ENCODE measurements around the gene FSTL5. TPM values are rescaled to one million over a fixed set of nuclear protein-coding genes. Genes with fewer than 3 reads are reported as not detected.
"Not testable (repeated sequence)": the region's sequence is repeated elsewhere in the genome, so short reads cannot be mapped to it uniquely, and the experiment has no call there.

FSTL5 gene
- total and polyA plus RNA-seq, 2 of the 13 experiments (the other 11 are each of a cell fraction or from before 2014, with no cell fraction given): 0.03 to 0.07 TPM

- no peak for TF ChIP-seq AHDC1 (CRISPR knock-in tag; IDR thresholded peaks at IDR 0.05; ENCODE audit: borderline replicate concordance)
- no peak for TF ChIP-seq E2F5 (CRISPR knock-in tag; conservative IDR thresholded peaks at IDR 0.05)
- no peak for TF ChIP-seq CC2D1A (CRISPR knock-in tag; IDR thresholded peaks at IDR 0.05)
- TF ChIP-seq, protein P1, sequence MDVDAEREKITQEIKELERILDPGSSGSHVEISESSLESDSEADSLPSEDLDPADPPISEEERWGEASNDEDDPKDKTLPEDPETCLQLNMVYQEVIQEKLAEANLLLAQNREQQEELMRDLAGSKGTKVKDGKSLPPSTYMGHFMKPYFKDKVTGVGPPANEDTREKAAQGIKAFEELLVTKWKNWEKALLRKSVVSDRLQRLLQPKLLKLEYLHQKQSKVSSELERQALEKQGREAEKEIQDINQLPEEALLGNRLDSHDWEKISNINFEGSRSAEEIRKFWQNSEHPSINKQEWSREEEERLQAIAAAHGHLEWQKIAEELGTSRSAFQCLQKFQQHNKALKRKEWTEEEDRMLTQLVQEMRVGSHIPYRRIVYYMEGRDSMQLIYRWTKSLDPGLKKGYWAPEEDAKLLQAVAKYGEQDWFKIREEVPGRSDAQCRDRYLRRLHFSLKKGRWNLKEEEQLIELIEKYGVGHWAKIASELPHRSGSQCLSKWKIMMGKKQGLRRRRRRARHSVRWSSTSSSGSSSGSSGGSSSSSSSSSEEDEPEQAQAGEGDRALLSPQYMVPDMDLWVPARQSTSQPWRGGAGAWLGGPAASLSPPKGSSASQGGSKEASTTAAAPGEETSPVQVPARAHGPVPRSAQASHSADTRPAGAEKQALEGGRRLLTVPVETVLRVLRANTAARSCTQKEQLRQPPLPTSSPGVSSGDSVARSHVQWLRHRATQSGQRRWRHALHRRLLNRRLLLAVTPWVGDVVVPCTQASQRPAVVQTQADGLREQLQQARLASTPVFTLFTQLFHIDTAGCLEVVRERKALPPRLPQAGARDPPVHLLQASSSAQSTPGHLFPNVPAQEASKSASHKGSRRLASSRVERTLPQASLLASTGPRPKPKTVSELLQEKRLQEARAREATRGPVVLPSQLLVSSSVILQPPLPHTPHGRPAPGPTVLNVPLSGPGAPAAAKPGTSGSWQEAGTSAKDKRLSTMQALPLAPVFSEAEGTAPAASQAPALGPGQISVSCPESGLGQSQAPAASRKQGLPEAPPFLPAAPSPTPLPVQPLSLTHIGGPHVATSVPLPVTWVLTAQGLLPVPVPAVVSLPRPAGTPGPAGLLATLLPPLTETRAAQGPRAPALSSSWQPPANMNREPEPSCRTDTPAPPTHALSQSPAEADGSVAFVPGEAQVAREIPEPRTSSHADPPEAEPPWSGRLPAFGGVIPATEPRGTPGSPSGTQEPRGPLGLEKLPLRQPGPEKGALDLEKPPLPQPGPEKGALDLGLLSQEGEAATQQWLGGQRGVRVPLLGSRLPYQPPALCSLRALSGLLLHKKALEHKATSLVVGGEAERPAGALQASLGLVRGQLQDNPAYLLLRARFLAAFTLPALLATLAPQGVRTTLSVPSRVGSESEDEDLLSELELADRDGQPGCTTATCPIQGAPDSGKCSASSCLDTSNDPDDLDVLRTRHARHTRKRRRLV (CRISPR knock-in tag; IDR thresholded peaks at IDR 0.05): no peak
- TF ChIP-seq ZC3H4 (CRISPR knock-in tag; IDR thresholded peaks at IDR 0.05; ENCODE audit: borderline replicate concordance): no peak
- TF ChIP-seq ZNF776 (CRISPR knock-in tag; IDR thresholded peaks at IDR 0.05): no peak
- no peak for TF ChIP-seq GATAD1 (CRISPR knock-in tag; IDR thresholded peaks at IDR 0.05)
- no peak for TF ChIP-seq JUND (CRISPR knock-in tag; IDR thresholded peaks at IDR 0.05)
These were observed 59.2 kb downstream of the FSTL5 start (continued) for GRCh38 chr4:162104459-162105124.

DNA sequence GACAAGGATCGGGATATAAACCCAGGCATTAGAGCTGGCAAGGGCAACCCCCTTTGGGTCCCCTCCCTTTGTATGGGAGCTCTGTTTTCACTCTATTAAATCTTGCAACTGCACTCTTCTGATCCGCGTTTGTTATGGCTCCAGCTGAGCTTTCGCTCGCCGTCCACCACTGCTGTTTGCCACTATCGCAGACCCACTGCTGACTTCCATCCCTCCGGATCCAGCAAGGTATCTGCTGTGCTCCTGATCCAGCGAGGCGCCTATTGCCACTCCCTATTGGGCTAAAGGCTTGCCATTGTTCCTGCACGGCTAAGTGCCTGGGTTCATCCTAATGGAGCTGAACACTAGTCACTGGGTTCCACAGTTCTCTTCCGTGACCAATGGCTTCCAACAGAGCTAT, 59.9 kb downstream of the FSTL5 start:
- CTCF ChIA-PET (ENCODE audit: low intra/inter-chr PET ratio, low total read pairs); in situ Hi-C loops (cut with HindIII; ENCODE audit: extremely low pct_ligation_motif_present, low pct_unique_long_range_greater_than_20kb); H3K4me1 ChIP-seq (ENCODE audit: insufficient read depth, low read length); H3K4me3 ChIP-seq (replicated peaks in 1 of 3; ENCODE audit: insufficient read depth in 1 of 3, low read depth in 2 of 3, low read length in 3 of 3); H3K36me3 ChIP-seq (replicated peaks in 1 of 2; ENCODE audit: control insufficient read depth in 1 of 2, insufficient read depth in 2 of 2, low read length in 2 of 2); intact Hi-C loops (cut with micrococcal nuclease; ENCODE audit: unreplicated experiment); H3K9me3 ChIP-seq (ENCODE audit: low read length); POLR2A ChIA-PET; H3K4me2 ChIP-seq (ENCODE audit: low read depth, low read length); BruUV-seq (replicated peaks); H3K27me3 ChIP-seq (ENCODE audit: control insufficient read depth in 1 of 2, insufficient read depth in 2 of 2, low read length in 2 of 2); H4K20me1 ChIP-seq (ENCODE audit: insufficient read depth, low read length); FAIRE-seq; H3K9ac ChIP-seq (ENCODE audit: insufficient read depth, low read depth, low read length); H2AFZ ChIP-seq (ENCODE audit: low read length); DNase-seq (ENCODE audit: low spot score); H3K79me2 ChIP-seq (ENCODE audit: insufficient read depth, low read length); ATAC-seq; H3K27ac ChIP-seq (ENCODE audit: extremely low read length, insufficient read depth, low read length): not testable (repeated sequence)
- WGBS (ENCODE audit: low lambda C conversion rate): 35% methylated on average over 12 of the region's 12 CpGs
